ENCODE data around the gene CTNNA2.
A peak's percentile ranks its signal among the peaks of the same experiment; 100 is the strongest.

Gene CTNNA2

GRCh38 chr2:80489717-80490116, 976.9 kb downstream of the CTNNA2 start:
- peak; percentile 52 for DNase-seq (ENCODE audit: low read depth)

- no peak for DNase-seq (ENCODE audit: low read depth)
These were observed 978.1 kb downstream of the CTNNA2 start for GRCh38 chr2:80490964-80491363.

GRCh38 chr2:80496346-80496745, 983.5 kb downstream of the CTNNA2 start:
- no peak for DNase-seq (ENCODE audit: low read depth)

GRCh38 chr2:80496775-80497174, 983.9 kb downstream of the CTNNA2 start:
- peak; percentile 72 for DNase-seq (ENCODE audit: low read depth)

GRCh38 chr2:80499095-80499494, 986.2 kb downstream of the CTNNA2 start:
- peak; percentile 51 for DNase-seq (ENCODE audit: low read depth)

GRCh38 chr2:80501874-80502624, 989.2 kb downstream of the CTNNA2 start:
- DNase-seq (ENCODE audit: low read depth): no peak

- DNase-seq (ENCODE audit: low read depth): no peak
These were observed 993.7 kb downstream of the CTNNA2 start for GRCh38 chr2:80506563-80506962.

GRCh38 chr2:80510716-80511115, 997.9 kb downstream of the CTNNA2 start:
- DNase-seq (ENCODE audit: low read depth): no peak

GRCh38 chr2:80515964-80516363, 1003.1 kb downstream of the CTNNA2 start:
- no peak for DNase-seq (ENCODE audit: low read depth)

GRCh38 chr2:80517316-80517715, 1004.5 kb downstream of the CTNNA2 start:
- DNase-seq (ENCODE audit: low read depth): no peak

- no peak for DNase-seq (ENCODE audit: low read depth)
These were observed 1006.3 kb downstream of the CTNNA2 start for GRCh38 chr2:80519121-80519643.

- no peak for DNase-seq (ENCODE audit: low read depth)
These were observed 1006.9 kb downstream of the CTNNA2 start for GRCh38 chr2:80519699-80520291.

- no peak for DNase-seq (ENCODE audit: low read depth)
These were observed 1012.3 kb downstream of the CTNNA2 start for GRCh38 chr2:80525152-80525551.

- DNase-seq (ENCODE audit: low read depth): no peak
These were observed 1014.3 kb downstream of the CTNNA2 start for GRCh38 chr2:80527119-80527518.

- DNase-seq (ENCODE audit: low read depth): no peak
These were observed 1016.8 kb downstream of the CTNNA2 start for GRCh38 chr2:80529466-80530165.

- no peak for DNase-seq (ENCODE audit: low read depth)
These were observed 1017.7 kb downstream of the CTNNA2 start for GRCh38 chr2:80530442-80531064.

- no peak for DNase-seq (ENCODE audit: low read depth)
These were observed 1018.5 kb downstream of the CTNNA2 start for GRCh38 chr2:80531319-80531718.

GRCh38 chr2:80545420-80546210, 1032.8 kb downstream of the CTNNA2 start:
- no peak for DNase-seq (ENCODE audit: low read depth)

GRCh38 chr2:80546766-80547165, 1033.9 kb downstream of the CTNNA2 start:
- no peak for DNase-seq (ENCODE audit: low read depth)

GRCh38 chr2:80547344-80547743, 1034.5 kb downstream of the CTNNA2 start:
- DNase-seq (ENCODE audit: low read depth): no peak

GRCh38 chr2:80548469-80548868, 1035.6 kb downstream of the CTNNA2 start:
- no peak for DNase-seq (ENCODE audit: low read depth)

GRCh38 chr2:80549901-80550300, 1037.0 kb downstream of the CTNNA2 start:
- no peak for DNase-seq (ENCODE audit: low read depth)
